Large intestine (tissue), 3 donors: Measurements from ENCODE around the gene FKBP11. TPM values are rescaled to one million over a fixed set of nuclear protein-coding genes. Genes with fewer than 3 reads are reported as not detected.
"Not testable (repeated sequence)": the region's sequence is repeated elsewhere in the genome, so short reads cannot be mapped to it uniquely, and the experiment has no call there.

Source experiments
- DNase-seq, 2 donors: peaks; one replicate each; pipeline versions ENCODE4 v3.0.0 to v3.0.0-alpha.2; 2013
- H3K27ac ChIP-seq: one replicate; pipeline ENCODE4 v1.5.1; 2013; ENCODE audit warnings: low read length
- H3K27me3 ChIP-seq: 2 replicates; pipeline ENCODE4 v1.6.1; 2013; ENCODE audit warnings: low read length; ENCODE audit not compliant: control insufficient read depth, insufficient read depth
- H3K36me3 ChIP-seq: 2 replicates; pipeline ENCODE4 v1.6.1; 2013; ENCODE audit warnings: low read length; ENCODE audit not compliant: control insufficient read depth, insufficient read depth
- H3K4me1 ChIP-seq: one replicate; pipeline ENCODE4 v1.6.1; 2013; ENCODE audit warnings: low read length; ENCODE audit not compliant: control insufficient read depth, insufficient read depth
- H3K4me3 ChIP-seq: one replicate; pipeline ENCODE4 v1.5.1; 2013; ENCODE audit warnings: low read length
- H3K9me3 ChIP-seq: one replicate; pipeline ENCODE4 v1.6.1; 2013; ENCODE audit warnings: mild to moderate bottlenecking, low read depth, low read length, moderate library complexity; ENCODE audit not compliant: control insufficient read depth
- WGBS: methylation state at CpG from one replicate; pipeline ENCODE4 v1.1.5; 2013; ENCODE audit warnings: low lambda C conversion rate; ENCODE audit not compliant: insufficient coverage; 5-methylcytosine and 5-hydroxymethylcytosine counted together
- polyA plus RNA-seq: library from polyadenylated mRNA; unstranded; fragments of 120-200 nt; gene quantifications from one replicate; pipeline ENCODE4 v1.2.1, GENCODE V29; 2013

Gene FKBP11
- polyA plus RNA-seq, 1 donor: 55.3 TPM

GRCh38 chr12:48889679-48890078 is 35.6 kb downstream of the FKBP11 start:
- H3K4me3 ChIP-seq: no peak overlapping the region
- no peaks in the 10 kb centered on the region for H3K27me3 ChIP-seq
- DNase-seq: no peak
- peaks cover 6% of the 10 kb centered on the region for H3K4me1 ChIP-seq
- no peaks in the 10 kb centered on the region for H3K9me3 ChIP-seq
- no peaks in the 10 kb centered on the region for H3K36me3 ChIP-seq
- WGBS: no CpG with 5 or more reads among the region's 3 CpGs
- H3K27ac ChIP-seq: no peak overlapping the region

- no CpG with 5 or more reads among the region's 13 CpGs for whole genome bisulfite sequencing
- Histone ChIP-seq H3K4me3 (no peak overlapping the region), H3K27me3 (no peaks in the 10 kb centered on the region), H3K9me3 (no peaks in the 10 kb centered on the region), H3K36me3 (no peaks in the 10 kb centered on the region), H3K4me1 (peaks cover 34% of the 10 kb centered on the region), H3K27ac (peak overlapping the region; percentile 35)
- DNase-seq: peak in 1 of 2 donors; percentile 81
These were observed 41.8 kb downstream of the FKBP11 start for GRCh38 chr12:48883305-48884161.

DNA sequence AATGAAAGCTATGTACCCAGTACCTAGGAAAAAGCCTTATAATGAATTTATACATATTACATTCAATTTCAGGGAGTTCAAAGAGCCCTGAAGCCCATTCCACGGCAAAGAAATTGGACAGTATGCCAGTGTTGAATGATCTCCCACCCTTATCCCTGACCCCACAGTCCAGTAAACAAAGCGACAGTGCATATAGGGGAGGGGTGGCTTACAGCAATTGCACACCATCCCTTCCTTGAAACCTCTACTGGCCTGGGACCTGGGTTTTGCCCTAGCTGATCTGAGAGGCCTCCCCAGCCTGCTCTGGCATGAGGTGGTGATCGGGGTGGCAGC is 42.4 kb downstream of the FKBP11 start:
- Histone ChIP-seq H3K4me3 (no peak overlapping the region), H3K36me3 (no peaks in the 10 kb centered on the region), H3K27ac (no peak overlapping the region), H3K4me1 (peaks cover 34% of the 10 kb centered on the region), H3K9me3 (no peaks in the 10 kb centered on the region), H3K27me3 (no peaks in the 10 kb centered on the region)
- DNase-seq: no peak
- WGBS: no CpG with 5 or more reads among the region's 3 CpGs

- Histone ChIP-seq H3K27me3 (no peaks in the 10 kb centered on the region), H3K36me3 (no peaks in the 10 kb centered on the region), H3K4me3 (no peak overlapping the region), H3K4me1 (peaks cover 34% of the 10 kb centered on the region), H3K9me3 (no peaks in the 10 kb centered on the region), H3K27ac (peak overlapping the region; percentile 40)
- WGBS: no CpG with 5 or more reads among the region's 10 CpGs
- peak in 1 of 2 donors; percentile 42 for DNase-seq
These were observed 43.0 kb downstream of the FKBP11 start for GRCh38 chr12:48882315-48882687.

- peaks cover 30% of the 10 kb centered on the region for H3K4me1 ChIP-seq
- peak in 1 of 2 donors; percentile 13 for DNase-seq
- peak overlapping the region; percentile 40 for H3K27ac ChIP-seq
- H3K4me3 ChIP-seq: no peak overlapping the region
- H3K27me3 ChIP-seq: no peaks in the 10 kb centered on the region
- no peaks in the 10 kb centered on the region for H3K36me3 ChIP-seq
- no peaks in the 10 kb centered on the region for H3K9me3 ChIP-seq
- no CpG with 5 or more reads among the region's 9 CpGs for WGBS
These were observed 43.5 kb downstream of the FKBP11 start for GRCh38 chr12:48881686-48882314.

DNA sequence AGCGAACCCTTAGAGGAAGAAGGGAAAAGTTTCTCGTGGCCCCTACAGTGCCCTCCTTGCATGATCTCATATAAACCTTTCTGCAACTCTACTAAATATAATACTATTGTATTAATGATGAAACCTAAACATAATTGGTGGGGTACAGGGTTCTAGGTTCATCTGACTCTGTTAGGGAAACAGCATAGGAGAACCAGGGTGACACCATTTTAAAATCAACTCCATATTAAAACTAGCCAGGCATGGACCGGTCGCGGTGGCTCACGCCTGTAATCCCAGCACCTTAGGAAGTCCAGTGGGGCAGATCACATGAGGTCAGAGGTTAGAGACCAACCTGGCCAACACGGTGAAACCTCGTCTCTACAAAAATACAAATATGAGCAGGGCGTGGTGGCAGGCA is 44.6 kb downstream of the FKBP11 start:
- Histone ChIP-seq H3K27me3 (no peaks in the 10 kb centered on the region), H3K27ac (no peak overlapping the region), H3K9me3 (no peaks in the 10 kb centered on the region), H3K36me3 (no peaks in the 10 kb centered on the region), H3K4me3 (no peak overlapping the region), H3K4me1 (peaks cover 30% of the 10 kb centered on the region)
- 40% methylated on average over 1 of the region's 9 CpGs for WGBS
- no peak for DNase-seq

DNA sequence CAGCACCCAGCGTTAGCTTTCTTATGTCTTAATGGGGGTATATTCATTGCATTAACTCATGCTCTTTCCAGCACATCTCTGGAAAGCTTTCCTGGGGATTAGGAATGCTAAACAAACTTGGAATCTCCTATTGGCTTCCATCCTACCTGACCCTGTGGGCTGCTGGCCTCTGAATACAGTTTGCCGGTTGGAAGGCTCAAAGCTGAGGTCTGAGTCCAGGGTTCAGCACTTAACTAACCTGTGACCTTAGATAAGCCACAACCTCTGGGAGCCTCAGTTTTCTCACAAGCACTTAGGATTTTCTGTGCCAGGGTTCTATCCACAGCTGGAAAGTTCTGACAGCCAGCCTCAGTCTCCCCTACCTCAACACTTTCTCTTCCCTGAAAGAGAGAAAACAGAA is 46.7 kb downstream of the FKBP11 start:
- no peaks in the 10 kb centered on the region for H3K27me3 ChIP-seq
- no peak for DNase-seq
- no CpG with 5 or more reads among the region's 2 CpGs for WGBS
- no peaks in the 10 kb centered on the region for H3K9me3 ChIP-seq
- H3K36me3 ChIP-seq: no peaks in the 10 kb centered on the region
- peaks cover 23% of the 10 kb centered on the region for H3K4me1 ChIP-seq
- H3K4me3 ChIP-seq: no peak overlapping the region
- H3K27ac ChIP-seq: no peak overlapping the region

DNA sequence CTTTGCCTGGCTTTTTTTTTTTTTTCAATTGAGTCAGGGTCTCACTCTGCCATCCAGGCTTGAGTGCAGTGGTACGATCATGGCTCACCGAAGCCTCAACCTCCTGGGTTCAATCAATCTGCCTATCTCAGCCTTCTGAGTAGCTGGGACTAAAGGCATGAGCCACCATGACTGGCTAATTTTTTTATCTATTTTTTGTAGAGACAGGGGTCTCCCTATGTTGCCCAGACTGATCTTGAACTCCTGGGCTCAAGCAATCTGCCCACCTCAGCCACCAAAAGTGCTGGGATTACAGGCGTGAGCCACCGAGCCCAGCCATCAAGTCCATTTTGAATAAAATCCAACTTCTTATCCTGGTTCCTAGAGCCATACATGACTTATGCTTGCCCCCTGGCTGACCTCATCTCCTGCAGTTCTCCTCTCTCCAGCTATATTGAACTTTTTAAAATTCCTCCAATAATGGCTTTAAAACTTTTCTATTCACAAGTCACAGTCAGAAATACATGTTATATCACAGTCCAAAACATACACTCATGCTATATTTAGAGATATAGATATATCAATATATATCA is 49.3 kb downstream of the FKBP11 start:
- no peaks in the 10 kb centered on the region for H3K27me3 ChIP-seq
- no peak overlapping the region for H3K27ac ChIP-seq
- no peaks in the 10 kb centered on the region for H3K9me3 ChIP-seq
- no peaks in the 10 kb centered on the region for H3K36me3 ChIP-seq
- H3K4me3 ChIP-seq: no peak overlapping the region
- WGBS: no CpG with 5 or more reads among the region's 4 CpGs
- H3K4me1 ChIP-seq: no peaks in the 10 kb centered on the region
- DNase-seq: no peak

- no CpG with 5 or more reads among the region's 8 CpGs for WGBS
- not testable (repeated sequence) for H3K4me3 ChIP-seq, H3K4me1 ChIP-seq, DNase-seq, H3K27ac ChIP-seq, H3K27me3 ChIP-seq, H3K36me3 ChIP-seq, H3K9me3 ChIP-seq
These were observed 51.8 kb downstream of the FKBP11 start for GRCh38 chr12:48873534-48873933.

DNA sequence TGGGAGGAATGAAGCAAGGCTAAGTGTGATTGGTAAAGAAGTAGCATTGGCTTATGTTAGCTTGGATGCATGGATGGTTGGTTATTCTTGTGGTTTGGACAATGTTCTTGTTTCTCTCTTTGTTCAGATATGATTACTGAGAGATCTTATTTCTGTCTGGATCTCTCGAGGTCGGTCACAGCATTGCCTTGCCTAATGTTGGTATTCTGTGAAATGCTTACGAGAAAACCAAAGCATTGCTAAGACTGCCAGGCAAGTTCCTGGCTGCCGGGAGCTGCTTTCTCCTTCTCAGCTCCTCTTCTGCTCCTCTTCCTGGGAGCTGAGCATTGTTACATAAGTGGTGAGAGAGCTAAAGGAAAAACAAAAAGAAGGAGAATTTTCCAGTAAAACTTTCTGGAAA is 52.2 kb downstream of the FKBP11 start:
- H3K36me3 ChIP-seq: no peaks in the 10 kb centered on the region
- H3K4me3 ChIP-seq: no peak overlapping the region
- H3K27ac ChIP-seq: no peak overlapping the region
- H3K27me3 ChIP-seq: no peaks in the 10 kb centered on the region
- no CpG with 5 or more reads among the region's 4 CpGs for WGBS
- no peak for DNase-seq
- no peaks in the 10 kb centered on the region for H3K9me3 ChIP-seq
- H3K4me1 ChIP-seq: no peaks in the 10 kb centered on the region
